HG03520 (cell line): ENCODE data around the gene PTPRN2.
"Not testable (repeated sequence)": the region's sequence is repeated elsewhere in the genome, so short reads cannot be mapped to it uniquely, and the experiment has no call there.

ENCODE experiments used
- ATAC-seq: cut with Tn5 transposase; IDR thresholded peaks from one replicate; pipeline ENCODE4 v1.9.1; 2021; ENCODE audit warnings: mild to moderate bottlenecking, moderate library complexity; ENCODE audit not compliant: unreplicated experiment

Gene PTPRN2

GRCh38 chr7:158295966-158296797, 291.4 kb downstream of the PTPRN2 start:
- ATAC-seq = no peak

- ATAC-seq = not testable (repeated sequence)
These were observed 293.0 kb downstream of the PTPRN2 start for GRCh38 chr7:158294468-158295215.

GRCh38 chr7:158292948-158293347, 294.7 kb downstream of the PTPRN2 start:
- no peak for ATAC-seq

GRCh38 chr7:158291998-158292397, 295.6 kb downstream of the PTPRN2 start:
- ATAC-seq = no peak

GRCh38 chr7:158289761-158290523, 297.7 kb downstream of the PTPRN2 start:
- ATAC-seq = no peak

- ATAC-seq = no peak
These were observed 298.4 kb downstream of the PTPRN2 start for GRCh38 chr7:158289231-158289630.

- ATAC-seq = no peak
These were observed 301.4 kb downstream of the PTPRN2 start for GRCh38 chr7:158286210-158286609.

GRCh38 chr7:158285383-158285770, 302.2 kb downstream of the PTPRN2 start:
- ATAC-seq = no peak

GRCh38 chr7:158284617-158285382, 302.8 kb downstream of the PTPRN2 start:
- no peak for ATAC-seq

- ATAC-seq = no peak
These were observed 303.5 kb downstream of the PTPRN2 start for GRCh38 chr7:158284121-158284520.

- ATAC-seq = no peak
These were observed 304.3 kb downstream of the PTPRN2 start for GRCh38 chr7:158283016-158283974.

GRCh38 chr7:158282461-158283001, 305.1 kb downstream of the PTPRN2 start:
- no peak for ATAC-seq

GRCh38 chr7:158281441-158281840, 306.2 kb downstream of the PTPRN2 start:
- no peak for ATAC-seq

GRCh38 chr7:158280448-158281144, 307.0 kb downstream of the PTPRN2 start:
- ATAC-seq = no peak

- ATAC-seq = no peak
These were observed 307.8 kb downstream of the PTPRN2 start for GRCh38 chr7:158279539-158280447.

- ATAC-seq = no peak
These were observed 308.8 kb downstream of the PTPRN2 start for GRCh38 chr7:158278745-158279320.
